ES-I3 (cell line): ENCODE measurements around the gene SLAMF9.
A peak's percentile ranks its signal among the peaks of the same experiment; 100 is the strongest.

Source experiments
- H3K36me3 ChIP-seq: 2 replicates; pipeline ENCODE4 v1.6.1; 2013; ENCODE audit warnings: mild to moderate bottlenecking, low read length, control low read depth, moderate library complexity; ENCODE audit not compliant: insufficient read depth
- H3K4me1 ChIP-seq: 2 replicates; pipeline ENCODE4 v1.6.1; 2013; ENCODE audit warnings: mild to moderate bottlenecking, control low read depth, low read length; ENCODE audit not compliant: insufficient read depth
- H3K9ac ChIP-seq: 2 replicates; pipeline ENCODE4 v1.6.1; 2013; ENCODE audit warnings: low read depth, mild to moderate bottlenecking, low read length, moderate library complexity
- H3K9me3 ChIP-seq: 2 replicates; pipeline ENCODE4 v1.6.1; 2013; ENCODE audit warnings: mild to moderate bottlenecking, low read length, moderate library complexity; ENCODE audit not compliant: control insufficient read depth, insufficient read depth

SLAMF9 gene

DNA sequence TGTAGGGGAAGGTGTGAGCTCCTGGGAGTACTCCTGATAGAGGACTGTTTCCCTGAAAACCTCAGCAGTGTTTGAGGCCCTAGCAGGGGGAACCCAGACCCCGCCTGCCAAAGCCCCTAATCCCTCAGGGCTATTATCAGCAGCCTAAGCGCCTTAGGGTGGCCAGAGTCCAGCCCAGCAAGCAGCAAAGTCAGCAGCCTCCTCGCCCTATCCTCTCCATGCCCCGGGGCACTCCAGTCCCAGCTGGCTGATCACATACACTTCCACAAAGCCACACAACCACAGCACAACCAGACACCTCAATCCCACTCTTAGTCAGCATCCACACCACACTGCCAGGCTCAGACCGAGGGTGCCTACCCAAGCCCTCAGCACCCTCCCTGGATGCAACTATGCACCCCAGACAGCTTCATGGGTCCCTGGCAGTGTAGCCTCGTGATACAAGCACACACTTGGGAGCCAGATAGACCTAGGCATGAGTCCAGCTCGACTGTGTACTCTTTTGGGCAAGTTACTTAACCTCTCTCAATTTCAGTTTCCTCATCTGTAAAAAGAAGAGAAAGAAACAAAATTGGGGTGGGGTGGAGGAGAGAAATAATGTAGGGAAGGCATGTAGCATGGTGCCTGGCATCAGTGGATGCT is 15.7 kb downstream of the SLAMF9 start:
- H3K9me3 ChIP-seq = no peaks in the 10 kb centered on the region

GRCh38 chr1:159937054-159937750 is 16.8 kb downstream of the SLAMF9 start:
- Histone ChIP-seq H3K36me3 (no peaks in the 10 kb centered on the region), H3K9ac (no peak overlapping the region), H3K4me1 (peaks cover 15% of the 10 kb centered on the region), H3K9me3 (no peaks in the 10 kb centered on the region)

More for the DNA sequence above, 15.7 kb downstream of the SLAMF9 start:
- Histone ChIP-seq H3K9ac (no peak overlapping the region), H3K36me3 (no peaks in the 10 kb centered on the region), H3K4me1 (peaks cover 15% of the 10 kb centered on the region)

DNA sequence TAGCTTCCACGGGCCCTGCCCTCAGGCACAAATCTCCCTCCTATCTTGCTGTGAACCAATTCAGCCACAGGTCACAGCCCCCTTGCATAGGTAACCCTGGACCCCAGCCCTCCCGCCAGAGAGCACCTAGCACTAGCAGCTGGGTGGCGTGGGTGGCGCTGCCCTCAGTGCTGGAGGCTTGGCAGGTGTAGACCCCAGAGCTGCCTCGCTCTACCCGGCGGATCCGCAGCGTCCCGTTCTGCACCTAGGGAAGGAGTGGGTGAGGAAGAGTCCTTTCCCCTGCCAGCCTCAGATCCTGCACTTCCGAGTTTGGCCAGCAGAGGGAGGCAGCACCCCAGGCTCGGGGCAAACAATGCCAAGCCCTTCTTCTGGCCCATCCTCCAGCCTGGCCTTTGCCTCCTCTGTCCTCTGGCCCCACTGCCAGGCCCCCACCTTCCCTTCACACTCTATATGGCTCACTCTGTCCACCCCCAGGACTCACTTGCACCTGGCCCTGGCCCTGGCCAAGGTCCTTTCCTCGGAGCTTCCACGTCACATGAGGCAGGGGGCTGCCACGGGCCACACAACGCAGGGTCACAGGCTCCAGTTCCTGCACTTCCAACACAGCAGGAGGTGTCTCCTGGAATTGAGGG is 17.6 kb downstream of the SLAMF9 start:
- Histone ChIP-seq H3K9me3 (no peaks in the 10 kb centered on the region), H3K36me3 (no peaks in the 10 kb centered on the region), H3K9ac (no peak overlapping the region), H3K4me1 (peaks cover 15% of the 10 kb centered on the region)

DNA sequence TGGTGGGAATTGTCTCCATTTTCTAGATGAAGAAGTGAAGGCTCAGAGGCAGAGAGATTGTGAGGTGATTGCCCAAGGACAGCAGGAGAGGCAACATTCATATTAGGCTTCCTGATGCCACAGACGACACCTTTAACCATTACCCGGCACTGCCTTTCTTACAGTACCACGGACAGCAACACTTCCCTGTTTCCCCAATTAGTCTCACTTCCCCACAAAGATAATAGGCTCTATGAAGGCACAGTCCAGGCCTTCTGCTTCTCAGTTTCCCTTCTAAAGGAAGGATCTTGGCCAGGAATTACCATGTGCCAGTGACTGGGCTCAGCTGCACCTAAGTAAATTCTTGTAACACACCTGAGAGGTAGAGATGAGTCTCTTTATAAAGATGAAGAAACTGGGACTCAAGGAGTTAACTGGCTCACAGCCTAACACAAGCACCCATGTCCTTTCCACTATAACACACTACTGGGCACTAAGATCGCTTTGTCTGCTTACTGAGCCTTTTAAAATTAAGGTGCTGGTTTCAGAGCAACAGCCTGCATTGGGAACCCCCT is 18.2 kb downstream of the SLAMF9 start:
- Histone ChIP-seq H3K9ac (no peak overlapping the region), H3K36me3 (no peaks in the 10 kb centered on the region), H3K9me3 (no peaks in the 10 kb centered on the region), H3K4me1 (peaks cover 15% of the 10 kb centered on the region)

DNA sequence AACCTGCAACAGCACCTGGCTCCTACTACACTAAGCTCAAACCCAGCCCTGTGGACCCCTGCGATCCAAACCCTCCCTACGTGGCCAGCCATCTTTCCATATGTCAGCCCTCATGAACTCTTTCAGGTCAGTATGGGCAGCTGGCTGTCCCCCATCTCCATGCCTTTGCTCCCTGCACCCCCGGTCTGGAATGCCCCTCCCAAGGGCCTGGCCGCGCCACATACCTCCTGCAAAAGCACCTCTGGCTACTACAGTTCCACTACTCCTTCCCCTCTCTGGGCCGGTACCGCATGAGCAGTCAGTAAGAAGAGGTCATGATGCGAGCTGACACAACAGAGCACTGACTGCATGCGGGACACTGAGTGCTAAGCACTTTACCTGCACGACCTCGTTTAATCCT is 18.7 kb downstream of the SLAMF9 start:
- H3K9ac ChIP-seq = no peak overlapping the region
- H3K36me3 ChIP-seq = no peaks in the 10 kb centered on the region
- H3K9me3 ChIP-seq = no peaks in the 10 kb centered on the region
- H3K4me1 ChIP-seq = peaks cover 15% of the 10 kb centered on the region

DNA sequence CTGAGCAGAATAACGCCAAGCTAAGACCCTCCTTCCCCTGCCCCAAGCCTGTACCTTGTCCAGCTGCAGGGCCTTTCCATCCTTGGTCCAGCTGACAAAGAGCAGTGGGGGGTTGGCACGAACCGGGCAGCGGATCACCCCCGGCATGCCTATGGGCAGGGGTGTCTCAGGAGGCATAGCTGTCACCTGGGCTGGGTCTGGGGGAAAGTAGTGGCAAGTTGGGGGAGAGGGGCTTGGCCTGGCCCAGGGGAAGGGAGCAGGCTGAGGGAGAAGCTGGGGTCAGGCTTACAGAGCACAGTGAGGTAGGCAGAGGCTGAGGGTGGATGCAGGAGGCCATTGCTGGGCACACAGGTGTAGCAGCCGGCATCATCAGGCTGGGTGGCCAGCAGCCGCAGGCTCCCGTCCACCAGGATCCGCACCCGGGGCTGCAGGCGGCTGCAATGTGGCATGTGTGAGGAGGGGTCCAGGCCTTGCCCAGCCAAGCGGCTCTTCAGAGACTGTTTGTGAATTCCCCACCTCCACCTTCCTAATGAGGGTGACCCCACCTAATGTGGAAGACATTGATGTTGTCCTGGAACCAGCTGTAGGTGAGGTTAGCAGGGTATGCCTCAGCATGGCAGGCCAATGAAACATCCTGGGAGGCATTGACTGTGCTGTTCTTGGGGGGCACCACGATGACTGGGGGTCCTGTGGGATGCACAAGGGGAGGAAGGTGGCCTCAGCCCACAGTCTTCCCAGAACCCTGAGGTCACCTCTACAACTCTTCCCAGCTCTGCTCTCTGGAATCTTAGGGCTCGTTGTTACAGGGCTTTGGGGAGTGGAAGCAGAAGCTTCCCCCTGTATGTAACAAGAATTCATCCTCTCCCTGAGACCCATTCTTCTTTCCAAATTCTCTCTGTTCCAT is 19.6 kb downstream of the SLAMF9 start:
- Histone ChIP-seq H3K9me3 (no peaks in the 10 kb centered on the region), H3K9ac (no peak overlapping the region), H3K36me3 (no peaks in the 10 kb centered on the region), H3K4me1 (peaks cover 15% of the 10 kb centered on the region)

GRCh38 chr1:159933347-159933746 is 20.7 kb downstream of the SLAMF9 start:
- Histone ChIP-seq H3K9me3 (no peaks in the 10 kb centered on the region), H3K36me3 (no peaks in the 10 kb centered on the region), H3K4me1 (peaks cover 15% of the 10 kb centered on the region), H3K9ac (no peak overlapping the region)

- no peaks in the 10 kb centered on the region for H3K36me3 ChIP-seq
- H3K9me3 ChIP-seq = no peaks in the 10 kb centered on the region
- H3K4me1 ChIP-seq = peaks cover 11% of the 10 kb centered on the region
- no peak overlapping the region for H3K9ac ChIP-seq
Measured at GRCh38 chr1:159932296-159933285, 21.4 kb downstream of the SLAMF9 start.

GRCh38 chr1:159931795-159932173 is 22.3 kb downstream of the SLAMF9 start:
- H3K9me3 ChIP-seq = no peaks in the 10 kb centered on the region
- H3K36me3 ChIP-seq = no peaks in the 10 kb centered on the region
- H3K4me1 ChIP-seq = peaks cover 3% of the 10 kb centered on the region
- no peak overlapping the region for H3K9ac ChIP-seq

DNA sequence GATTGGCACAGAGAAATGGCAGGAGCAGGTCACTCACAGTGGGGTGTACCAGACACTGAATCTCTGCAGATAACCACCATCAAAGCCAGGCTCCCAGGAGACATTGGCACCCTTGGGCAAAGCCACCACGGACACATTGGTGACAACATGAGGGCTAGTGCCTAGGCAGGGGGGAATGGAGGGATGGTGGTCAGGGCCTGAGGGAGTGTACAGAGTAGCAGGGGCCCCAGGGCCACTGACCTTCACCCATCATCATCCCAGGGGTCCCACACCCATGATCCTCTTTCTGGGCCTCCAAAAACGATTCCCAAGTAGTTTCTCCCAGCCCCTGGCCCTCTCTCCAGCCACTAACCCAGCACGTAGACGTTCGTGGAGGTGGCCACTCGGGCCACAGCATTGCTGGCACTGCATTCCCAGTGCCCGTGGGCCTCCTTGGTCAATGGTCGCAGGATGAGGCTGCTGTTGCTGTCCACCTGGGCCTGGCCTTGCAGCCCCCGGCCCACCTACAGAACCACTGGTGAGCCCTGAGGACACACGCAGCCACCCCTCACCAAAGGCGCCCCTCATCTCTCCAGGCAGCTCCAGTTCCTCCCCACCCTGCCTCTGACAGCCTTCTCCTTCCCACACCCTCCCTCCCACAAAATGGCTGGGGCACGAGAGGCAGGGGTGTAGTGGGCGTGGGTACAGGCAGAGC is 22.8 kb downstream of the SLAMF9 start:
- no peaks in the 10 kb centered on the region; the same call in 1 of the 2 replicates for H3K4me1 ChIP-seq
- H3K9ac ChIP-seq = no peak overlapping the region
- no peaks in the 10 kb centered on the region for H3K36me3 ChIP-seq

GRCh38 chr1:159930634-159931033 is 23.4 kb downstream of the SLAMF9 start:
- H3K36me3 ChIP-seq = no peaks in the 10 kb centered on the region
- H3K4me1 ChIP-seq = no peaks in the 10 kb centered on the region; the same call in 1 of the 2 replicates
- H3K9me3 ChIP-seq = no peaks in the 10 kb centered on the region
- H3K9ac ChIP-seq = no peak overlapping the region

More for the DNA sequence above, 22.8 kb downstream of the SLAMF9 start:
- no peaks in the 10 kb centered on the region for H3K9me3 ChIP-seq

- no peaks in the 10 kb centered on the region; the same call in 1 of the 2 replicates for H3K4me1 ChIP-seq
- peak overlapping the region; percentile 55; the same call in 1 of the 2 replicates for H3K9ac ChIP-seq
- H3K9me3 ChIP-seq = no peaks in the 10 kb centered on the region
- no peaks in the 10 kb centered on the region for H3K36me3 ChIP-seq
Measured at GRCh38 chr1:159930216-159930615, 23.8 kb downstream of the SLAMF9 start.
